ENCODE measurements around the gene TTLL13.
"Not testable (repeated sequence)": the region's sequence is repeated elsewhere in the genome, so short reads cannot be mapped to it uniquely, and the experiment has no call there.

The TTLL13 gene

GRCh38 chr15:90239371-90239770, 10.0 kb upstream of the TTLL13 start:
- no peak for DNase-seq (ENCODE audit: low read depth)

- no peak for DNase-seq (ENCODE audit: low read depth)
These were observed 8.5 kb upstream of the TTLL13 start for GRCh38 chr15:90240856-90241255.

DNA sequence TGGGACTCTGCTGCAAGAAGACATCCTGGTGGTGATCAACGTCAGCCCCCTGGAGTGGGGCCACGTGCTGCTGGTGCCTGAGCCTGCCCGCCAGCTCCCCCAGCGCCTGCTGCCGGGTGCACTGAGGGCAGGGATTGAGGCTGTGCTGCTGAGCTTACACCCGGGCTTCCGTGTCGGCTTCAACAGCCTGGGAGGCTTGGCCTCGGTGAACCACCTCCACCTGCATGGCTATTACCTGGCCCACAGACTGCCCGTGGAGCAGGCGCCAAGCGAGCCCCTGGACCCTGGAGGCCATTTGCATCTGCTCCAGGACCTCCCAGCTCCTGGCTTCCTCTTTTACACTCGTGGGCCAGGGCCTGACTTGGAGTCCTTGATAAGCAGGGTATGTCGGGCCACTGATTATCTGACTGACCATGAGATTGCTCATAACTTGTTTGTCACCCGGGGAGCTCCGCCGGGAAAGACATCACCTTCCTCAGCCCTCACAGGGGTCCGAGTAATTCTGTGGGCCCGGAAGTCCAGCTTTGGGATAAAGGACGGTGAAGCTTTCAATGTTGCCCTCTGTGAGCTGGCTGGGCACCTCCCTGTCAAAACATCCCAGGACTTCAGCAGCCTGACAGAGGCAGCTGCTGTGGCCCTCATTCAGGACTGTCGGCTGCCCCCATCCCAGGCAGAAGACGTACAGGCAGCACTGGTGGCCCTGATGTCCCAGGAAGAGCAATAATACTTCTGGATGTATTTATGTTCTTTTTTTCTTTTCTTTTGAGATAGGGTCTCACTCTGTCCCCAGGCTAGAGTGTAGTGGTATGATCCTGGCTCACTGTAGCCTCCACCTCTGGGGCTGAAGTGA, 7.8 kb upstream of the TTLL13 start:
- DNase-seq (ENCODE audit: low read depth), result no peak

DNA sequence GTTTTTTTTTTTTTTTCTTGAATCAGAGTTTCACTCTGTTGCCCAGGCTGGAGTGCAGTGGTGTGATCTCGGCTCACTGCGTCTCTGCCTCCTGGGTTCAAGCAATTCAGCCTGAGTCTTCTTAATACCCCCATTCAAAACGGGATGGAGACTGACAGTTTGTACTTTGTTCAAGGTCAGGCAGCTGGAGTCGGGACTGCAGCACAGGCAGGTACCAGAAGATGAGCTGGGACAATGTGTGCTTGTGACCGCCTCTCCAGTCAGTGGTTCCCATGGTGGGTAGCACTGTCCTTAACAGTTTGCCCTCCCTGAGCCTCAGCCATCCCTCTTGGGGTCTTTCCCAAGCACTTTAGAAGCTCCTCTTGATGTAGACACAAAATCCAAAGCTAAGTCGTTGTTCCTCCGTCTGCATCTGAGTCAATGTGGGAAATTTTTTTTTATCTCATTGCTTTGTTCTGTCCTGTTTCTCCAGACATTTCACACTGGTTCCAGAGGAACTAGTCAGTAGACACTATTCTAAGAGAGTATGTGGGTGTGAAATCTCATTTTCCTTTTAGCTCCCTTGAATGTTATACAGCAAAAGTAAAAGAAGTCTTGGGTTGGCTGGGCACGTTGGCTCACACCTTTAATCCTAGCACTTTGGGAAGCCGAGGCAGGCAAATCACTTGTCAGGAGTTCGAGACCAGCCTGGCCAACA, 5.3 kb upstream of the TTLL13 start:
- DNase-seq (ENCODE audit: low read depth), result no peak

- DNase-seq (ENCODE audit: low read depth), result no peak
These were observed 560 bp upstream of the TTLL13 start for GRCh38 chr15:90248789-90249202.

GRCh38 chr15:90257776-90258175, 8.4 kb downstream of the TTLL13 start:
- DNase-seq (ENCODE audit: low read depth), result no peak

GRCh38 chr15:90259524-90259923, 10.2 kb downstream of the TTLL13 start:
- DNase-seq (ENCODE audit: low read depth), result no peak

DNA sequence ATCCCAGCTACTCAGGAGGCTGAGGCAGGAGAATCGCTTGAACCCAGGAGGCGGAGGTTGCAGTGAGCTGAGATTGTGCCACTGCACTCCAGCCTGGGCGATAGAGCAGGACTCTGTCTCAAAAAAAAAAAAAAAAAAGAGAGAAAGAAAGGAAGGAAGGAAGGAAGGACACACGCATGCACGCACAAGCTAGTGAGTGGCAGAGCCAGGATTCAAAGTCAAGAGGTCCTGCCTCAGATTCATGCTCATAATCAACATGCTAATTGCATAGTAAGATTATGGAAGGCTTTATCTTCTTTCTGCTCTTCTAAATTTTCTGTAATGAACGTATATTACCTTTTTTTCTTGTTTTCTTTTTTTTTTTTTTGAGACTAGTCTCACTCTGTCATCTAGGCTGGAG, 11.4 kb downstream of the TTLL13 start:
- DNase-seq (ENCODE audit: low read depth), result not testable (repeated sequence)

- DNase-seq (ENCODE audit: low read depth), result no peak
These were observed 12.5 kb downstream of the TTLL13 start for GRCh38 chr15:90261811-90262210.

GRCh38 chr15:90262426-90262825, 13.1 kb downstream of the TTLL13 start:
- no peak for DNase-seq (ENCODE audit: low read depth)

GRCh38 chr15:90264671-90265070, 15.3 kb downstream of the TTLL13 start:
- no peak for DNase-seq (ENCODE audit: low read depth)

GRCh38 chr15:90265271-90266060, 16.1 kb downstream of the TTLL13 start, which contains the start of gene NGRN:
Gene NGRN (plus strand): TSS chr15:90265672. CDS start chr15:90265713, 41 bp downstream.
- peak; percentile 85 for DNase-seq (ENCODE audit: low read depth)

DNA sequence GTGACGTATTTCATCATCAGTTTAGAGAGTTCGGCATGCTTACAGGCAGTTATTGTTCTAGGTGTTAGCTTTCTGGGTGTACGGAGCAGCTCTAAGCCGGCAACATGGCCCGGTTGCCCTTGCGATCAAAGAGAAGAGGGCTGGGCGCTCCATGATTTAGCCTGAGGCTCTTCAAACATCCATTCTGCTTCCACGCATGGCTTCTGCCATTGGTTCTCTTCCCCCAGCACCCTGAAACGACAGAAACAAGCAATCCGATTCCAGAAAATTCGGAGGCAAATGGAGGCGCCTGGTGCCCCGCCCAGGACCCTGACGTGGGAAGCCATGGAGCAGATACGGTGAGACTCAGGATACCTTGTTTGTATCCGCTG, 16.7 kb downstream of the TTLL13 start:
- DNase-seq (ENCODE audit: low read depth), result no peak

GRCh38 chr15:90266485-90266884, 17.1 kb downstream of the TTLL13 start:
- peak; percentile 19 for DNase-seq (ENCODE audit: low read depth)

DNA sequence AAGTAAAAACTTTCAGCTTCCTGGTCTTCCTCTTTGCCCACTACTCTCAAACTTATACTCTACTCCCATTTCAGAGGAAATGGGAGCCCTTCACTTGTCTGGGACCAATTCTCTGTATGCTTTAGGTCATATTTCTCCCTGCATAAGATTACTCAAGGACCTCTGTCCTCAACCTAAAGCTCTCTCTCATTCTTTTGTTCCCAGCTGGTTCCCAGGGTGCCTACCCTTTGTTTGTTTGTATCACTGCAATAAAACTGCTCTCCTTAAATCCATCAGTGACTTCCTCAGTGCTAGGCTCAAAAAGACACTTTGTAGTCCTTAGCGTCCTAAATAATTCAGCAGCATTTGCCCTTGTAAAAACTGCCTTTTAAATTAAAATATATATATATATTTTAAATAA, 19.1 kb downstream of the TTLL13 start:
- no peak for DNase-seq (ENCODE audit: low read depth)

GRCh38 chr15:90270502-90271150, 21.3 kb downstream of the TTLL13 start:
- DNase-seq (ENCODE audit: low read depth), result no peak

GRCh38 chr15:90271459-90272166, 22.3 kb downstream of the TTLL13 start:
- DNase-seq (ENCODE audit: low read depth), result no peak

DNA sequence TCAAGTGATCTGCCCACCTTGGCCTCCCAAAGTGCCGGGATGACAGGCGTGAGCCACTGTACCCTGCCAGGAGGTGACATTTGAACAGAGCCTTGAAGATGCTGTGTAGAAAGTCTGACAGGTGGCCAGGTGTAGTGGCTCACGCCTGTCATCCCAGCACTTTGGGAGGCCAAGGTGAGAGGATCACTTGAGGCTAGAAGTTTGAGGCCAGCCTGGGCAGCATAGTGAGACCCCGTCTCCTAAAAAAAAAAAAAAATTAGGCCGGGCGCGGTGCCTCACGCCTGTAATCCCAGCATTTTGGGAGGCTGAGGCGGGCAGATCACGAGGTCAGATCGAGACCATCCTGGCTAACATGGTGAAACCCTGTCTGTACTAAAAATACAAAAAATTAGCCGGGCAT, 29.1 kb downstream of the TTLL13 start:
- not testable (repeated sequence) for DNase-seq (ENCODE audit: low read depth)

GRCh38 chr15:90280743-90281142, 31.4 kb downstream of the TTLL13 start:
- DNase-seq (ENCODE audit: low read depth), result not testable (repeated sequence)

DNA sequence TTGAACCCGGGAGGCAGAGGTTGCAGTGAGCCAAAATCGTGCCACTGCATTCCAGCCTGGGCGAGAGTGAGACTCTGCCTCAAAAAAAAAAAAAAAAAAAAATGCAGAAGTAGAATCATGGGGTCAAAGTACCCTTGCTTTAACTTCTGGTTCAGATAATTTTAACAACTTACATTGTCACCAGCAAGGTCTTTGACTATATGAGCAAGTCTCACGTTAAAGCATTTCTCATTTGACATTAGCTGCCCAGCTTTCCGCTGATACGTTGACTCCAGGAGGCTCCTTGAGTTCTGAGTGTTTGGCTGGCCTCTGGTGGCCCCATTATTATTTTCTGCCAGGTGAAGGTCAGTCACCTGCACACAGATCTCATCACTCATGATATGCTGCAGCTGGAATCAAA, 32.3 kb downstream of the TTLL13 start:
- DNase-seq (ENCODE audit: low read depth), result not testable (repeated sequence)

DNA sequence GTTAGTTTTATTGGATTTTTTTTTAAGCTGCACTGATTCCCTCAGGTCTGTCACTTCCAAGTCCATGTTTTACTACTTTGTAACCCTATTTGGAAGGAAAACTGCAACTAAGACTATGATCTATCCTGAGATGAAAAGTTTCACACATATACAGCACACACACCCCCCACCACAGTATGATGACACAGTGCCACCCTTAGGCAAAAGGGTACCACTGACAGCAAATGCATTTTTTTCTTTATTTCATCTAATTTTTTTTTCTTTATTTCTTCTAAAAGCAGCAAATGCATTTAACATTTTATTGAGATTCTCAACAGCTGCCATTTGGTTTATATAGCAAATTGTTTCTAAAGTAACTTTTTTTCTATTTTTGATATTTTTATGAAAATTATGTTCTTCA, 37.3 kb downstream of the TTLL13 start:
- peak; percentile 52 for DNase-seq (ENCODE audit: low read depth)

Data from fibroblast of gingiva (primary cell).